ENCODE measurements around the gene MAP2K1.

Gene MAP2K1

DNA sequence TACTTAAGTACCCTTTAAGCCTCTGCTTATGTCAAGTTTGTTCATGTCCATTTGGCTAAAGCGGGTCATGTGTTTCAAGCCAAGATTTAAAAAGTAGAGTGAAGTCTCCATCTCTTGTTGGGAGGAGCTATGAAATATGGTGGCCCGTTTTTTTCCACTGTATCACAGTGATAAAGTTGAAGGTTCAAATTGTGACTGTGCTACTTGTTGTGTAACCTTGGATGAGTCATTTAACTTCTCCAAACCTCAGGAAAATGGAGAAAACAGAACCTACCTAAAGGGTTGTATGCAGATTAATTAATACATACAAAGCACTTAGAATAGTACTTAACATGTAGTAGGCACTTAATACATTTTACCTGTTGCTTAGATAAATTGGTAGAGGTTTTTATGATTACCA, 67.4 kb downstream of the MAP2K1 start:
- H3K4me1 ChIP-seq (ENCODE audit: control insufficient read depth, insufficient read depth, low read length) = no peaks in the 10 kb centered on the region
- ChIA-PET POLR2A (no interaction called here), CTCF (no interaction called here)
- TF ChIP-seq SCRT2 (tag by site-specific recombination; IDR thresholded peaks at IDR 0.05) (peak; percentile 39), PRDM6 (tag by site-specific recombination; IDR thresholded peaks at IDR 0.05) (no peak)
- no peaks in the 10 kb centered on the region for H3K9me3 ChIP-seq (ENCODE audit: control insufficient read depth, insufficient read depth, low read depth, low read length)
- H3K36me3 ChIP-seq (ENCODE audit: control insufficient read depth in 2 of 2, insufficient read depth in 1 of 2, low read length in 2 of 2) = peaks cover 0 to 2% of the 10 kb centered on the region in 2 experiments; a peak in 2 of 3 replicates
- no peak overlapping the region for H3K27ac ChIP-seq (ENCODE audit: extremely low read depth, low read depth, low read length)
- H3K4me3 ChIP-seq (ENCODE audit: low read depth, low read length) = no peak overlapping the region

DNA sequence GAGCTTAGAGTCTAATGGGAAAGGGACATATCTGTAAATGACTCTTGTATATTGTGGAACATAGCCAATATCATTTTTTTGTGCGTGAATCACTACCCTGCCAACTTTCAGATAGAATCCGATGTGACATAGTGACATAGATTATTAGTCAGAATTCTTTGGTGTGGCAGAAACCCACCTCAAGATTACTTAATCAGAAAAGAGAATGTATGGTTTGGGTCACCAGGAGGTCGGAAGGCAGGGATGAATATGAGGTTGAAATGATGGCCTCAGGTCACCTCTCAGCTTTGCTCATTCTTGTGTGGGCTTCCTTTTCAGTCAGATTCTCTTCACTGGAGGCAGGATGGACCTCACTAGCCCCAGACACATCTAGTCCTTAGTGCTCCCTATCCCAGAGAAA, 69.5 kb downstream of the MAP2K1 start:
- Histone ChIP-seq H3K9me3 (ENCODE audit: control insufficient read depth, insufficient read depth, low read depth, low read length) (no peaks in the 10 kb centered on the region), H3K36me3 (ENCODE audit: control insufficient read depth in 2 of 2, insufficient read depth in 1 of 2, low read length in 2 of 2) (no peaks in the 10 kb centered on the region; a peak in 1 of 3 replicates), H3K4me1 (ENCODE audit: control insufficient read depth, insufficient read depth, low read length) (no peaks in the 10 kb centered on the region), H3K4me3 (ENCODE audit: low read depth, low read length) (no peak overlapping the region), H3K27ac (ENCODE audit: extremely low read depth, low read depth, low read length) (no peak overlapping the region)
- CTCF ChIA-PET = interaction anchor here (0.7 kb wide), 1 partner anchor 53 kb away, joined by 3 read pairs; no protein-coding TSS in a partner anchor
- POLR2A ChIA-PET = no interaction called here
- no peak for TF ChIP-seq SCRT1 (tag by site-specific recombination; IDR thresholded peaks at IDR 0.05; ENCODE audit: borderline replicate concordance)
- TF ChIP-seq ZNF791 (tag by site-specific recombination; IDR thresholded peaks at IDR 0.05) = no peak
- no peak for TF ChIP-seq ZNF513 (tag by site-specific recombination; IDR thresholded peaks at IDR 0.05)
- TF ChIP-seq KLF1 (tag by site-specific recombination; IDR thresholded peaks at IDR 0.05) = no peak
- TF ChIP-seq ZNF132 (tag by site-specific recombination; IDR thresholded peaks at IDR 0.05; ENCODE audit: borderline replicate concordance) = no peak
- TF ChIP-seq REPIN1 (tag by site-specific recombination; IDR thresholded peaks at IDR 0.05; ENCODE audit: low read depth) = no peak

DNA sequence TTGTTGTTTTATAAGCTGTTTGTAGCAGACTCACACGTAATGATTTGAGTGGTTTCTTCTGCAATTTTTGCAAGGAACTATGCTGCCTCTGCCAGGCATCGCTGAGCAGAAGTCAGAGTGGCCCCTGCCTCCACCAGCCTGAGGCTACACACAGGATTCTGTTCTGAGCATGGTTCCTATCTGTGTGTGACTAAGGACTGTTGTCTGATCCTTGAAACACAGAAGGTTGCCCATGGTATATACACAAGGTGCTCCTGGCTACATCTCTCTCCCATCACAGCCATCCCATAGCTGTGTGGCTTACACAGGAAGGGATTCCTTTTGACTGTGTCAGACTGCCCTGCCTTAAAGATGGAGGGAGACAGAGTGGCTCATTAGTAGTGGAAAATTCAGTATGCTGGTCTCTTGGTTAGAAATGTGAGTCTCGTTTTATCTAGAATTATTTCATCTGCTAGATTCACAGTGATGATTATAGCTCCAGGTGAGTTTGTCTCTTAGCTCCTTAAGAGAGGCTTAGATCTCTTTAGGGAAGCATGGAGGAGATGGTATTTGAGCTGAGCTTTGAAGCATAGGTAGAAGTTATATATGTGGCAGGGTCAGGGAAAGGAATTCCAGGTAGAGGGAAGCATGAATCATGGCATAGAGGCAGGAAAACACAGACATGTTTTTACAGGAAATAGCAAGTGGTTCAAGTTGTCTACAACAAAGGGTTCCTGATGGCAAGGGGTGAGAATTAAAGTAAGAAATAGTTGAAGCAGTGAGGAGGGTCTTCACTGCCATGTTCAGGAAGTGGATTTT, 73.3 kb downstream of the MAP2K1 start:
- CTCF ChIA-PET = interaction anchor here (0.7 kb wide), 1 partner anchor 12 kb away, joined by 3 read pairs; no protein-coding TSS in a partner anchor
- no peak overlapping the region for H3K27ac ChIP-seq (ENCODE audit: extremely low read depth, low read depth, low read length)
- POLR2A ChIA-PET = interaction anchor here (0.5 to 1.4 kb wide), 2 partner anchors 10 to 11 kb away, joined by 5 to 12 read pairs; no protein-coding TSS in a partner anchor
- no peak overlapping the region for H3K4me3 ChIP-seq (ENCODE audit: low read depth, low read length)
- no peaks in the 10 kb centered on the region for H3K9me3 ChIP-seq (ENCODE audit: control insufficient read depth, insufficient read depth, low read depth, low read length)
- peaks cover 6% of the 10 kb centered on the region; the same call in 1 of the 2 replicates for H3K4me1 ChIP-seq (ENCODE audit: control insufficient read depth, insufficient read depth, low read length)
- peaks cover 0 to 4% of the 10 kb centered on the region in 2 experiments; a peak in 2 of 3 replicates for H3K36me3 ChIP-seq (ENCODE audit: control insufficient read depth in 2 of 2, insufficient read depth in 1 of 2, low read length in 2 of 2)
- no peak for TF ChIP-seq ZNF433 (tag by site-specific recombination; IDR thresholded peaks at IDR 0.05; ENCODE audit: low read depth)
- no peak for TF ChIP-seq ZNF10 (tag by site-specific recombination; IDR thresholded peaks at IDR 0.05)
- TF ChIP-seq ZNF629 (tag by site-specific recombination; IDR thresholded peaks at IDR 0.05) = no peak
- TF ChIP-seq, protein P1, sequence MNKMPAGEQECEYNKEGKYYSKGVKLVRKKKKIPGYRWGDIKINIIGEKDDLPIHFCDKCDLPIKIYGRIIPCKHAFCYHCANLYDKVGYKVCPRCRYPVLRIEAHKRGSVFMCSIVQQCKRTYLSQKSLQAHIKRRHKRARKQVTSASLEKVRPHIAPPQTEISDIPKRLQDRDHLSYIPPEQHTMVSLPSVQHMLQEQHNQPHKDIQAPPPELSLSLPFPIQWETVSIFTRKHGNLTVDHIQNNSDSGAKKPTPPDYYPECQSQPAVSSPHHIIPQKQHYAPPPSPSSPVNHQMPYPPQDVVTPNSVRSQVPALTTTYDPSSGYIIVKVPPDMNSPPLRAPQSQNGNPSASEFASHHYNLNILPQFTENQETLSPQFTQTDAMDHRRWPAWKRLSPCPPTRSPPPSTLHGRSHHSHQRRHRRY (tag by site-specific recombination; IDR thresholded peaks at IDR 0.05) = no peak
- no peak for TF ChIP-seq ZSCAN23 (tag by site-specific recombination; IDR thresholded peaks at IDR 0.05)
- TF ChIP-seq GLI4 (tag by site-specific recombination; IDR thresholded peaks at IDR 0.05) = no peak
- no peak for TF ChIP-seq BCL11B (tag by site-specific recombination; IDR thresholded peaks at IDR 0.05; ENCODE audit: low read depth)
- no peak for TF ChIP-seq REST (tag by site-specific recombination; IDR thresholded peaks at IDR 0.05)
- no peak for TF ChIP-seq ZNF530 (tag by site-specific recombination; IDR thresholded peaks at IDR 0.05; ENCODE audit: low read depth)
- no peak for TF ChIP-seq ZFP69B (tag by site-specific recombination; IDR thresholded peaks at IDR 0.05)
- TF ChIP-seq GFI1B (tag by site-specific recombination; IDR thresholded peaks at IDR 0.05) = no peak
- TF ChIP-seq ZNF133 (tag by site-specific recombination; IDR thresholded peaks at IDR 0.05) = no peak
